Effector memory CD4-positive, alpha-beta T cell (primary cell): Measurements from ENCODE around the gene CD82.
A peak's percentile ranks its signal among the peaks of the same experiment; 100 is the strongest.

Experiments used
- DNase-seq, 3 donors: peaks; one replicate each; pipeline ENCODE4 v3.0.0-alpha.2; 2020
- H3K27ac ChIP-seq: 2 replicates; pipeline ENCODE4 v1.7.0; 2013; ENCODE audit warnings: mild to moderate bottlenecking, low read length, moderate library complexity; ENCODE audit not compliant: insufficient read depth, poor library complexity, severe bottlenecking
- H3K27me3 ChIP-seq: replicated peaks from 2 replicates; pipeline ENCODE4 v1.7.0; 2013; ENCODE audit warnings: mild to moderate bottlenecking, low read length; ENCODE audit not compliant: insufficient read depth, control insufficient read depth, poor library complexity, severe bottlenecking
- H3K36me3 ChIP-seq: 2 replicates; pipeline ENCODE4 v1.7.0; 2013; ENCODE audit warnings: mild to moderate bottlenecking, low read length, moderate library complexity; ENCODE audit not compliant: control insufficient read depth, insufficient read depth
- H3K4me1 ChIP-seq: 2 replicates; pipeline ENCODE4 v1.7.0; 2013; ENCODE audit warnings: low read length, mild to moderate bottlenecking; ENCODE audit not compliant: control insufficient read depth, insufficient read depth, poor library complexity, severe bottlenecking
- H3K4me3 ChIP-seq: 2 replicates; pipeline ENCODE4 v1.7.0; 2013; ENCODE audit warnings: low read length, low read depth, mild to moderate bottlenecking; ENCODE audit not compliant: insufficient read depth, poor library complexity, severe bottlenecking
- H3K9me3 ChIP-seq: 2 replicates; pipeline ENCODE4 v1.7.0; 2013; ENCODE audit warnings: mild to moderate bottlenecking, low read length, moderate library complexity; ENCODE audit not compliant: control insufficient read depth

Gene CD82

DNA sequence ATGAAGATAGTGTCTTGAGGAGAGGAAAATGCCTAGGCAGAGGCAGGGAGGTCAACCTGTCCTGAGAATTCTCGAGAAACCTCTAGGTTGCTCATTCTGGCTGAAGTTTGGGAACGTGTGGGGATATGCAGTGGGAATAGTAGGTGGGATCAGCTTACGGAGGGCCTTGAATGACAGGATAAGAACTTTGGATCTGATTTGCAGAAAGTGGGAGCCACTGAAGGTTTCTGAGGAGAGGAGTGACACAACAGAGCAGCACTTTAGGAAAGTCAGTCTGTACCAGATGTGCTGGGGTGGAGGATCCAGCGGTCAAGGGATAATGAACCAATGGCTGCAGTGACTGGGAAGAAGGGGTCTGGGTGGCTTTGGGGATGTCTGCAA lies 2.4 kb downstream of the CD82 start:
- DNase-seq: no peak
- H3K4me3 ChIP-seq: peak overlapping the region; percentile 29
- peak overlapping the region; percentile 87 for H3K27ac ChIP-seq
- no peaks in the 10 kb centered on the region for H3K9me3 ChIP-seq
- H3K27me3 ChIP-seq: no peaks in the 10 kb centered on the region
- peaks cover 68% of the 10 kb centered on the region for H3K4me1 ChIP-seq
- no peaks in the 10 kb centered on the region for H3K36me3 ChIP-seq

DNA sequence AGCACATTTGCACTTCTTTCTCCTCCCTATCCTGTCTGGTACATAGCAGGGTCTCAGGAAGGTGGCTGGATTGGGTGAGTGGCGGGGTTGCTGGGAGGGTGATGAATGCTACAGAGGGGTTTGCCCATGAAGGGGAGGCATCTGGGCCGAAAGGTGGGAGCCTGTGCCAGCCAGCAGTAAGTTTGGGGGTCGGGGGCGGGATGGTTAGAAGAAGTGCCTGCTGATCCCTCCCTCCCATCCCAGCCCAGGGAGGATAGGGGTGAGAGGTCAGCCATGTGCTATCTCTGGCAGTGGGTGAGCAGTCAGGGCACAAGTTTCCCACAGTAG lies 2.8 kb downstream of the CD82 start:
- Histone ChIP-seq H3K27ac (peak overlapping the region; percentile 87), H3K9me3 (no peaks in the 10 kb centered on the region), H3K27me3 (no peaks in the 10 kb centered on the region), H3K4me1 (peaks cover 72% of the 10 kb centered on the region), H3K4me3 (peak overlapping the region; percentile 31), H3K36me3 (no peaks in the 10 kb centered on the region)
- no peak for DNase-seq

DNA sequence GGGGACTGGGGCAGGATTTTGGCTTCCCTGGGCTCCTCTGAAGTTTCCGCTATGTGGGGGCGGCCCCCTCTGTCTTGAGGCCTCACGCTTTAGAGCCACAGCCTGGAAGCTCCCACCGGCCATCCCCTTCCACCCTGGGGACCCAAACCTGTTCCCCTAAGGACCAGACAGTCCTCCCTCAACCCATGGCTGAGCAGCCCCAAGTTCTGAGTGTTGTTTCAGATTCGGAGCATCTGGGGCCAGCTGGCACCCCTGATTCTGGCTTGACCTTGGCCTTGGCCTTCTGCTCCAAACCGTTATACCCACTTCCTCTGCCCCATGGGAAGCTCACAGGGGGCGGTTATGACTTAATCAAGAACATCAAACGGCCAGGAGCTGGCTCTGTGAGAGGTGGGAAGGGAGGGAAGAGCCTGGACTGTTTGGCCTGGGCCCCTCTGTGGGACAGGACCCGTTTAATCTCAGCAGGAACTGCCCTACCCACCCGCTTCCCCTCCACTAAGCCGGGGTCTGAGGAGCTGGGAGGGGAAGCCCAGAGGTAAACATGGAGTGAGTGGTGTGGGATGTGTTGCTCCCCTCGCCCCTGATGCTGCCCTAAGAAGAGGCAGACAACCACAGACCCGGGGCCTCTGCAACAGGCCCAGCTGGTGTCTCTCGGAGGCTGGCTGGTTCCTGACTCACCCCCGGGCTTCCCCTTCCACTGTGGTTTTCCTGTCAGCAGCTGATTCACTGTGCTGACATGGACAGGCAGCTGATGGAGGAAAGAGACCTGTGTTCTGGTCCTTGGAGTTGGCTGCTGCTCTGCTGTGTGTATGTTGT lies 3.4 kb downstream of the CD82 start:
- peak overlapping the region; percentile 31 for H3K4me3 ChIP-seq
- peaks cover 78% of the 10 kb centered on the region for H3K4me1 ChIP-seq
- peak; percentile 86 to 91 (median 89) for DNase-seq
- H3K9me3 ChIP-seq: no peaks in the 10 kb centered on the region
- peak overlapping the region; percentile 87 for H3K27ac ChIP-seq
- no peaks in the 10 kb centered on the region for H3K27me3 ChIP-seq
- no peaks in the 10 kb centered on the region for H3K36me3 ChIP-seq

DNA sequence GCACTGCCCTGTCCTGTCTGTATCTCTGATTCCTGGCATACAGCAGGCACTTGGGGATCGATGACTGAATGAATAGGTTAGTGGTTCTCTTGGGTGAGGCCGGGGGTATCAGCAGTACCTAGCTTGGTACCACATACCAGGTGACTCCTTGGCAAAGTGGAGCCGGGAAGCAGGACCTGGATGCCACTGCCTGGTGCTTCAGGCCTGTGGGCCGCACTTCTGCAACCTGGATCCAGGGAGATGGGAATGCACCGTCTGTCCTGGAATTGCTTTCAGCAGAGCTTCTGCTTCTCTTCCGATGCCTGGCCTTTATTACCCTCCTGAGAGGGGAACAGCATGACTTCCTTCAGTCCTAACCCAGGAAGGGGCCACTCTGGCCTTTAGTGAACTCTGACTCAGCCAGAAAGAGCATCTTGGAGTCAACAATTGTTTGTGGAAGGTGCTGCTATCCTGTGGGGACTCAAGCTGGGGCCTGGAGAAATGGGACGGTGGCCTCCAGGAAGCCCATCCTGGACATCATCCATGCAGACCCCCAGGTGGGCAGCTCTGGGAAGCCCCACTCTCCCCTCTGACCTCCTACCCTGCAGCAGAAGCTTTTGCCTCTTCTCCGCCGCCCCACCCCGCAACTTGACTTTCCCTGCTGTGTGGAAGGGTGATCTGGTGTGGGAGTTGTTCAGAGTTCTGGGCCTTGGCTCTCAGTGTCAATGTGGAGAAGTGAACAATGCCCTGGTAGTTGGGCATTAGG lies 5.1 kb downstream of the CD82 start:
- no peaks in the 10 kb centered on the region for H3K9me3 ChIP-seq
- H3K4me3 ChIP-seq: no peak overlapping the region
- no peaks in the 10 kb centered on the region for H3K36me3 ChIP-seq
- no peaks in the 10 kb centered on the region for H3K27me3 ChIP-seq
- peak overlapping the region; percentile 87 for H3K27ac ChIP-seq
- H3K4me1 ChIP-seq: peaks cover 89% of the 10 kb centered on the region
- no peak for DNase-seq

DNA sequence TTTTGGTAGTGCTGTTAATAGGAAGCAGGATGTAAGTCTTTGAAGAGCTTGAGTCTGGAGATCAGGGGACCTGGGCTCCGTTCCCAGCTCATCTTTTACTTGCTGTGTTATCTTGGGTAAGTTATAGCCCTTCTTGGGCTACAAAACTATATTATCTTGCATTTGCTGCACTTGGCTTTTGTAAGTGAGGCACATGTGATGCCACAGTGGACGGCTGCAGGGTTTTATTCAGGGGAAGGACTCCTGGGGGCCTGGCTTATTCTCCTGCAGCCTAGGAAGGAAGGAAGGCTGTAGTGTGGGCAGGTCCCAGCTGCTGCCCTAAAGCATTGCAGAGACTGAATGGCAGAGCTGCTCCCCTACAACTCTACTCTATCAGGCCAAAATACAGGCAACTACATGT lies 6.4 kb downstream of the CD82 start:
- peak overlapping the region; percentile 42 for H3K27ac ChIP-seq

DNA sequence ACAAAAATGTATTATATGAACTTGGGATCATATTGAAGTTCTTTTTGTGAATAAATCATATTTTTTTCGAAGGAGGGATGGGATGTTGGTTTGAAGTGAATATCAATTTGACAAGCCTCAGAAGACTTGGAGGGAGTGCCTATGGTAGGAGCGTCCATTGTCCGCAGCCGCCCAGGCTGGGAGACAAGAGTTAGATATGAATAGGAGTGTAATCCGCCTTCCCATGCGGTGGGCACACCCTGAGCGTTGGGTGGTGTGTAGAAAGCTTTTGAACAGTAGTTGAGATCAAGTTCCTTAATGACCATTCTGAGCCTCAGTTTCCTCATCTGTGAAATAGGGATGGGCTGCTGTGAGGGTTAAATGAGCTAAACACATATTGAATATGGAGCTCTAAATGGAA lies 7.0 kb downstream of the CD82 start:
- Histone ChIP-seq H3K36me3 (no peaks in the 10 kb centered on the region), H3K27ac (peak overlapping the region; percentile 71), H3K4me1 (peaks cover 94% of the 10 kb centered on the region), H3K27me3 (no peaks in the 10 kb centered on the region), H3K4me3 (no peak overlapping the region), H3K9me3 (no peaks in the 10 kb centered on the region)
- DNase-seq: no peak

More for the DNA sequence above, 6.4 kb downstream of the CD82 start:
- DNase-seq: no peak
- no peak overlapping the region for H3K4me3 ChIP-seq
- no peaks in the 10 kb centered on the region for H3K9me3 ChIP-seq
- no peaks in the 10 kb centered on the region for H3K36me3 ChIP-seq
- no peaks in the 10 kb centered on the region for H3K27me3 ChIP-seq
- H3K4me1 ChIP-seq: peaks cover 94% of the 10 kb centered on the region

DNA sequence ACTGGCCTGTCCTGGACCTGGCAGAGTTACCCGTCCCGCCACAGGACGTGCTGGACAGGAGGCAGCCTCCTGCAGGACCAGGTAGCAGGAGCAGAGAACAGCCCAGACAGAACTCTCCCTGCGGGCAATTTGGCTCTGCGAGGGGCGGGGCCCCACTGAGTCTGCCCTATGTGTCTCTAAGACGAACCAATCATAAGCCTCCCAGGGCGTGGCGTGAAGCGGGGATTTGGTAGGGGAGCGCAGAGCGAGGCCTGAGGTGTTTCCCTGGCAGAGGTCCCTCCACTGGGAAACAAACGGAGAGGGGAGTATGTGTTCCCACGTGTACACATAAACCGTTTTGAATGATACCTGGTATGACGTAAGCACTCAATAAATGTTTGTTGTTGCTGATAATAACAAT lies 7.4 kb downstream of the CD82 start:
- Histone ChIP-seq H3K36me3 (no peaks in the 10 kb centered on the region), H3K4me3 (peak overlapping the region; percentile 6), H3K27ac (peak overlapping the region; percentile 71), H3K9me3 (no peaks in the 10 kb centered on the region), H3K27me3 (no peaks in the 10 kb centered on the region), H3K4me1 (peaks cover 94% of the 10 kb centered on the region)
- peak in 1 of 3 donors; percentile 21 for DNase-seq

DNA sequence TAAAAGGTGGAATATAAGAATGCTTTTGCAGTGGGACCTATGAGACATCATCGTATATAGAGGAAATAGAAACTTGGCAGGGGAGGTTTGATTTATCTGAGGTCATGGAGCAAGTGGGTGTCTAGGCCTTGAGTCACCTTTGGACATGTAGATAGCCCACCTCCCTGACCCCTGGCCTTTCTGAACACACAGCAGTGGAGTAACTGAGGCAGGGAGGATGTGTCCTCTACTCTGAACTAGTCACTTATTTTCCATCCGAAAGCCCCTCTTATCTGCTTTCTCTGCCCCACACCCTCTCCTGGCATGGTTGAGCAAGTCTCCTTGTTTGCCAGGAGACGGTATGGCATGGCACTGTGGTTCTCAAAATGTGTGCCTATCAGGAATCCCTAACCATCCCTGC lies 7.9 kb downstream of the CD82 start:
- Histone ChIP-seq H3K27ac (peak overlapping the region; percentile 71), H3K36me3 (no peaks in the 10 kb centered on the region), H3K9me3 (no peaks in the 10 kb centered on the region), H3K4me3 (peak overlapping the region; percentile 15), H3K27me3 (no peaks in the 10 kb centered on the region), H3K4me1 (peaks cover 93% of the 10 kb centered on the region)
- DNase-seq: no peak

DNA sequence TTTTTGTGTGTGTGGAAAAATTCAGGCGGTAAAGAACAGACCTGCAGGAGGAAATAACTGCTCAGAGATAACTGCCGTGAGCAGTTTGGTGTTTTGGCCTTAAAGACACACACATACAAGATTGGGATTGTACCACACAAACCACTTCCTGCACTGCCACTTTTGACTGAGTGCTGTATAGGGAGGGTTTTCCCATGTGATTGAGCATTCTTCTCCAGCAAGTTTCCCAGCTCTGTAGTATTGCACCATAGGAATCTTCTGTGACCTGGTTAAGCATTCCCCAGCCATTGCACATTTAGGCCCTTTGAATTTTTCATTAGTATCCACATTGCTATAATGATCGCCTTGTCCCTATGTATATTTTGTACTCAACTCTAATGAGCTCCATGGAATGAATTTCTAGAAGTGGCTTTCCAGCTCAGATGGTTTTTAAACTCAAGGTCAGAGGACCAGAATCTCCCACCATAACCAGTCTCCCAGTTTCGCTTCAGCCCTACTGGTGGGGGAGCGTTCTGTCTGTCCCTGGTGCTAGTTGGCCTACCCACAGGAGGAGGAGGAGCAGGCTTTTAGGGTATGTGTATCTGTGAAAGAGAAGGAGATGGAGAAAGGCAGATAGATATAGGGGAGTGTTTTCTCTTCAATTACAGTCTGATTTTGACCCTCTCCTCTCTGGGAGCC lies 9.3 kb downstream of the CD82 start:
- no peaks in the 10 kb centered on the region for H3K27me3 ChIP-seq
- no peaks in the 10 kb centered on the region for H3K36me3 ChIP-seq
- peak; percentile 25 to 33 (median 28) for DNase-seq
- peak overlapping the region; percentile 15 for H3K4me3 ChIP-seq
- no peaks in the 10 kb centered on the region for H3K9me3 ChIP-seq
- peak overlapping the region; percentile 71 for H3K27ac ChIP-seq
- peaks cover 84% of the 10 kb centered on the region for H3K4me1 ChIP-seq

DNA sequence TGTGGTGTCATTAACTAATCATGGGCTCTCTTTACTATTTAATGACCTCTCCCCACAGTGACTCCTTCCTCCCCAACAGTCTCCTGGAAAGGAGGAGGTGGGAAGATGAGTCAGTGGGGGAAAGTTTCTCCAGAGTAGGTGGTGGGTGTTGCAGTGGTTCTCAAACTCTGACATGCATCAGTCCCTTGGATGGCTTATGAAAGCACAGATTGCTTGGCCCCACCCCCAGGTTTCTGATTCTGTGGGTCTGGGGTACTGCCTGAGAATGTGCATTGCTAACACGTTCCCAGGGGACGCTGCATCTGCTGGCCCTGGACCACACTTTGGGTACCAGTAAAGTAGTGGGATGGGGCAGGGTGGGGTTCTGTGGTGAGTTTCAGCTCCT lies 9.8 kb downstream of the CD82 start:
- no peaks in the 10 kb centered on the region for H3K27me3 ChIP-seq
- no peak for DNase-seq
- no peak overlapping the region for H3K4me3 ChIP-seq
- H3K4me1 ChIP-seq: peaks cover 82% of the 10 kb centered on the region
- peak overlapping the region; percentile 71 for H3K27ac ChIP-seq
- no peaks in the 10 kb centered on the region for H3K36me3 ChIP-seq
- H3K9me3 ChIP-seq: no peaks in the 10 kb centered on the region
